Measurements from ENCODE around the gene XPNPEP2. TPM values are rescaled to one million over a fixed set of nuclear protein-coding genes. Genes with fewer than 3 reads are reported as not detected.

Gene XPNPEP2
- total RNA-seq, 1 experiment from 2014 or later, result 0.11 TPM

DNA sequence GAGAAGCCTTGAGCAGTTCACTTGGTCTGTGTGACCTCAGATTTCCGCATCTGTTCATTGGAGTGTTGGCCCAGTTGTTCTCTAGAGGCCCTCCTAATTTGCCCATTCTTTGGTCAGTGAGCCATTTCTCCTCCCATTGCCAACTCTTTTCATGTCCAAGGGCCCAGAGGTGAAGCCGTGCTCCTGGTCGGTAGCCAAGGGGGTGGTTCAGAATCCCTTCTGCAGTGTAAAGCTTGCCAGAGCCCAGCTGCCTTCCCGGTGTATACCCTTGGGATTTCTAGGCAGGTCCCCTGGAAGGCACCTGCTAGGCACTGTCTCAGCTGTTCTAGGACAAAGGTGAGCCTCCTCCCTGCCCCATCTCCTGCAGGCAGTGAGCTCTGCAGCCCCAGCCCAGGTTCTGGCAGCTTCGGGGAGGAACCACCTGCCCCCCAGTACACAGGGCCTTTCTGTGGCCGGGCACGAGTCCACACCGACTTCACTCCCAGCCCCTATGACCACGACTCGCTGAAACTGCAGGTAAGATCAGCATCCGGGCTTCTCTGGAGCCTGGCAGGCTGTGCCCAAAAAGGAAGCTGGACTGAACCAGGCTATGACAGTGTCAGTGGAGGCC is 53.3 kb downstream of the XPNPEP2 start:
- POLR2A ChIA-PET, result no interaction called here
- CTCF ChIA-PET, result no interaction called here

DNA sequence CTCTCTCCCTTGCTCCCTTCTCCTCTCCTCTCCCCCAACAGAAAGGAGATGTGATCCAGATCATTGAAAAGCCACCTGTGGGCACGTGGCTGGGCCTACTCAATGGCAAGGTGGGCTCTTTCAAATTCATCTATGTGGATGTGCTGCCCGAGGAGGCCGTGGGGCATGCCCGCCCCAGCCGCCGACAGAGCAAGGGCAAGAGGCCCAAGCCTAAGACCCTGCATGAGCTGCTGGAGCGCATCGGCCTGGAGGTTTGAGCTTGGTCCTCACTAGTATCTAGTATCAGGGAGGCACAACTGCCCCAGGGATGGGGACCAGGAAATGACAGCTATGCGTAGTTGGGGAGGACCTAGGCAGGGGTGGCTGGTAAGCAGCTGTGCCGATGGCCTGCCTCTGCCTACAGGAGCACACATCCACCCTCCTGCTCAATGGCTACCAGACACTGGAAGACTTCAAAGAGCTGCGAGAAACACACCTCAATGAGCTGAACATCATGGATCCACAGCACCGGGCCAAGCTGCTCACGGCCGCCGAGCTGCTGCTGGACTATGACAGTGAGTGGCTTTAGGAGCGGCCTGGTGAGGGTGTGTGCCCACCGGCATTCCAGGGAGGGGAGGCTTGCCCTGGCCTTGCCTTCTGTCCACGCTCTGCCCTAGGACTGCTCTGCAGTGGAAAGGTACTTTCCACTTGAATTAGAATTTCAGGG is 54.0 kb downstream of the XPNPEP2 start:
- no peaks in the 10 kb centered on the region for H3K9me3 Mint-ChIP-seq
- ChIA-PET CTCF (interaction anchor here (2.0 kb wide), 1 partner anchor 37 kb away, joined by 6 read pairs; no protein-coding TSS in a partner anchor), POLR2A (no interaction called here)
- no peak for DNase-seq (ENCODE audit: low spot score)
- H3K27me3 Mint-ChIP-seq (ENCODE audit: low read depth), result no peaks in the 10 kb centered on the region
- H3K27ac Mint-ChIP-seq, result no peak overlapping the region
- no peaks in the 10 kb centered on the region for H3K4me1 Mint-ChIP-seq
- ATAC-seq, result no peak
- no peaks in the 10 kb centered on the region for H3K36me3 Mint-ChIP-seq
- TF ChIP-seq, protein P1, sequence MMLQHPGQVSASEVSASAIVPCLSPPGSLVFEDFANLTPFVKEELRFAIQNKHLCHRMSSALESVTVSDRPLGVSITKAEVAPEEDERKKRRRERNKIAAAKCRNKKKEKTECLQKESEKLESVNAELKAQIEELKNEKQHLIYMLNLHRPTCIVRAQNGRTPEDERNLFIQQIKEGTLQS (CRISPR knock-in tag; conservative IDR thresholded peaks at IDR 0.05), result no peak
- TF ChIP-seq FOXJ3 (CRISPR knock-in tag; IDR thresholded peaks at IDR 0.05; ENCODE audit: borderline replicate concordance), result no peak
- no peak overlapping the region for H3K4me3 Mint-ChIP-seq

More for the DNA sequence above, 53.3 kb downstream of the XPNPEP2 start:
- DNase-seq (ENCODE audit: low spot score) (no peak), ATAC-seq (no peak)
- H3K9me3 Mint-ChIP-seq, result no peaks in the 10 kb centered on the region
- H3K36me3 Mint-ChIP-seq, result no peaks in the 10 kb centered on the region
- no peak overlapping the region for H3K27ac Mint-ChIP-seq
- TF ChIP-seq, protein P2, sequence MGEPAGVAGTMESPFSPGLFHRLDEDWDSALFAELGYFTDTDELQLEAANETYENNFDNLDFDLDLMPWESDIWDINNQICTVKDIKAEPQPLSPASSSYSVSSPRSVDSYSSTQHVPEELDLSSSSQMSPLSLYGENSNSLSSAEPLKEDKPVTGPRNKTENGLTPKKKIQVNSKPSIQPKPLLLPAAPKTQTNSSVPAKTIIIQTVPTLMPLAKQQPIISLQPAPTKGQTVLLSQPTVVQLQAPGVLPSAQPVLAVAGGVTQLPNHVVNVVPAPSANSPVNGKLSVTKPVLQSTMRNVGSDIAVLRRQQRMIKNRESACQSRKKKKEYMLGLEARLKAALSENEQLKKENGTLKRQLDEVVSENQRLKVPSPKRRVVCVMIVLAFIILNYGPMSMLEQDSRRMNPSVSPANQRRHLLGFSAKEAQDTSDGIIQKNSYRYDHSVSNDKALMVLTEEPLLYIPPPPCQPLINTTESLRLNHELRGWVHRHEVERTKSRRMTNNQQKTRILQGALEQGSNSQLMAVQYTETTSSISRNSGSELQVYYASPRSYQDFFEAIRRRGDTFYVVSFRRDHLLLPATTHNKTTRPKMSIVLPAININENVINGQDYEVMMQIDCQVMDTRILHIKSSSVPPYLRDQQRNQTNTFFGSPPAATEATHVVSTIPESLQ (CRISPR knock-in tag; IDR thresholded peaks at IDR 0.05), result no peak
- TF ChIP-seq, protein P3, sequence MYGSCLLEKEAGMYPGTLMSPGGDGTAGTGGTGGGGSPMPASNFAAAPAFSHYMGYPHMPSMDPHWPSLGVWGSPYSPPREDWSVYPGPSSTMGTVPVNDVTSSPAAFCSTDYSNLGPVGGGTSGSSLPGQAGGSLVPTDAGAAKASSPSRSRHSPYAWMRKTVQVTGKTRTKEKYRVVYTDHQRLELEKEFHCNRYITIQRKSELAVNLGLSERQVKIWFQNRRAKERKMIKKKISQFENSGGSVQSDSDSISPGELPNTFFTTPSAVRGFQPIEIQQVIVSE (CRISPR knock-in tag; IDR thresholded peaks at IDR 0.05; ENCODE audit: borderline replicate concordance), result no peak
- TF ChIP-seq HMGA2 (CRISPR knock-in tag; IDR thresholded peaks at IDR 0.05) (no peak), SP1 (CRISPR knock-in tag; conservative IDR thresholded peaks at IDR 0.05) (no peak), FOXJ3 (CRISPR knock-in tag; IDR thresholded peaks at IDR 0.05; ENCODE audit: borderline replicate concordance) (no peak), ELF4 (CRISPR knock-in tag; IDR thresholded peaks at IDR 0.05; ENCODE audit: low read depth) (no peak)
- no peak overlapping the region for H3K4me3 Mint-ChIP-seq
- H3K27me3 Mint-ChIP-seq (ENCODE audit: low read depth), result no peaks in the 10 kb centered on the region
- no peaks in the 10 kb centered on the region for H3K4me1 Mint-ChIP-seq

DNA sequence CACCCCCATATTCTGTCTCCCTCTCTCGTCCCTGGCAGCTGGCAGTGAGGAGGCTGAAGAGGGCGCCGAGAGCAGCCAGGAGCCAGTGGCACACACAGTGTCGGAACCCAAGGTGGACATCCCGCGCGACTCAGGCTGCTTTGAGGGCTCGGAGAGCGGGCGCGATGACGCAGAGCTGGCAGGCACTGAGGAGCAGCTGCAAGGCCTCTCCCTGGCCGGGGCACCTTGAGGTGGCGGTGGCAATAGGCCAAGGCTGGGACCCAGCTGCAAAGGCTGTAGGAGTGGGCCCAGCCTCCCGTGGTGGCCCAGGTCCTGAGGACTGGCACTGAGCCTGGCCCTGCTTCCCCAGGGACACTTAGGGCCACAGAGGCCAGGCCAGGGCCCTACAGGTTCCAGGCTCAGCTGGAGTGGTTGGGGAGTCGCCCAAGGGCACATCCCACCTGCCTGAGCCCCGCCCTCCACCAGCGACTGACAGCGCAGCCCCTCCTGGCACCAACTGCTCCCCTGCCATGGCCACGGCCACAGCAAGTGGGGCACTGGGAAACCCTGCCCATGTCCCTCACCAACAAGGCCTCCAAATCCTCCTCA is 54.9 kb downstream of the XPNPEP2 start:
- H3K36me3 Mint-ChIP-seq, result no peaks in the 10 kb centered on the region
- H3K27ac Mint-ChIP-seq, result no peak overlapping the region
- H3K4me3 Mint-ChIP-seq, result no peak overlapping the region
- DNase-seq (ENCODE audit: low spot score) (no peak), ATAC-seq (peak; percentile 26)
- TF ChIP-seq, protein P4, sequence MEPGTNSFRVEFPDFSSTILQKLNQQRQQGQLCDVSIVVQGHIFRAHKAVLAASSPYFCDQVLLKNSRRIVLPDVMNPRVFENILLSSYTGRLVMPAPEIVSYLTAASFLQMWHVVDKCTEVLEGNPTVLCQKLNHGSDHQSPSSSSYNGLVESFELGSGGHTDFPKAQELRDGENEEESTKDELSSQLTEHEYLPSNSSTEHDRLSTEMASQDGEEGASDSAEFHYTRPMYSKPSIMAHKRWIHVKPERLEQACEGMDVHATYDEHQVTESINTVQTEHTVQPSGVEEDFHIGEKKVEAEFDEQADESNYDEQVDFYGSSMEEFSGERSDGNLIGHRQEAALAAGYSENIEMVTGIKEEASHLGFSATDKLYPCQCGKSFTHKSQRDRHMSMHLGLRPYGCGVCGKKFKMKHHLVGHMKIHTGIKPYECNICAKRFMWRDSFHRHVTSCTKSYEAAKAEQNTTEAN (CRISPR knock-in tag; IDR thresholded peaks at IDR 0.05), result no peak
- no peaks in the 10 kb centered on the region for H3K4me1 Mint-ChIP-seq
- POLR2A ChIA-PET, result no interaction called here
- CTCF ChIA-PET, result interaction anchor here (0.6 to 2.0 kb wide), 2 partner anchors 38 to 267 kb away, joined by 4 to 6 read pairs; no protein-coding TSS in a partner anchor
- no peaks in the 10 kb centered on the region for H3K9me3 Mint-ChIP-seq
- no peaks in the 10 kb centered on the region for H3K27me3 Mint-ChIP-seq (ENCODE audit: low read depth)

DNA sequence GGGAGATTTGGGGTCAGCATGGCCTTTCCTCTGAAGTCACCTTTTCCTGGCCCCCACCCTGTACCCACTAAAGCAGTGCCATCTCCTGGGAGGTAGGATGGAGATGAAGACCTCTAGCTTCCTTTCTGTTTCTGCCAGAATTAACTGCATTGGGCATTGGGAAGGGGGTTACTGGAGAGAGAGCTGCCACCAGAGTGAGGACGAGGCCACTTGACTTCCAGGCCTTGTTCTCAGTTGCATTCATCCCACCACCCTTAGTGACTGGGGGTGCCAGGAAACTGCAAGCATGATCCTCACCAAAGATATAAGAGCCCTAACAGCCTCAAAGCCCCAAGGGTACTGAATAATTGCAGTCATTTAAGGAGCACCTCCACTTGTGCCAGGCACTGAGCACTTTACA is 56.8 kb downstream of the XPNPEP2 start:
- H3K27me3 Mint-ChIP-seq (ENCODE audit: low read depth), result no peaks in the 10 kb centered on the region
- ATAC-seq, result no peak
- no peak overlapping the region for H3K27ac Mint-ChIP-seq
- H3K36me3 Mint-ChIP-seq, result no peaks in the 10 kb centered on the region
- POLR2A ChIA-PET, result no interaction called here
- no peaks in the 10 kb centered on the region for H3K4me1 Mint-ChIP-seq
- DNase-seq (ENCODE audit: low spot score), result no peak
- H3K9me3 Mint-ChIP-seq, result no peaks in the 10 kb centered on the region
- H3K4me3 Mint-ChIP-seq, result no peak overlapping the region
- CTCF ChIA-PET, result no interaction called here
- TF ChIP-seq NR1H2 (CRISPR knock-in tag; IDR thresholded peaks at IDR 0.05) (no peak), GTF2I (CRISPR knock-in tag; conservative IDR thresholded peaks at IDR 0.05) (no peak), OVOL2 (CRISPR knock-in tag; IDR thresholded peaks at IDR 0.05; ENCODE audit: borderline replicate concordance) (no peak), MXD4 (CRISPR knock-in tag; IDR thresholded peaks at IDR 0.05; ENCODE audit: borderline replicate concordance) (no peak), SMAD4 (CRISPR knock-in tag; IDR thresholded peaks at IDR 0.05) (no peak), ZNF416 (CRISPR knock-in tag; IDR thresholded peaks at IDR 0.05) (no peak)
- TF ChIP-seq, protein P5, sequence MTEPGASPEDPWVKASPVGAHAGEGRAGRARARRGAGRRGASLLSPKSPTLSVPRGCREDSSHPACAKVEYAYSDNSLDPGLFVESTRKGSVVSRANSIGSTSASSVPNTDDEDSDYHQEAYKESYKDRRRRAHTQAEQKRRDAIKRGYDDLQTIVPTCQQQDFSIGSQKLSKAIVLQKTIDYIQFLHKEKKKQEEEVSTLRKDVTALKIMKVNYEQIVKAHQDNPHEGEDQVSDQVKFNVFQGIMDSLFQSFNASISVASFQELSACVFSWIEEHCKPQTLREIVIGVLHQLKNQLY (CRISPR knock-in tag; IDR thresholded peaks at IDR 0.05), result no peak
- TF ChIP-seq, protein P6, sequence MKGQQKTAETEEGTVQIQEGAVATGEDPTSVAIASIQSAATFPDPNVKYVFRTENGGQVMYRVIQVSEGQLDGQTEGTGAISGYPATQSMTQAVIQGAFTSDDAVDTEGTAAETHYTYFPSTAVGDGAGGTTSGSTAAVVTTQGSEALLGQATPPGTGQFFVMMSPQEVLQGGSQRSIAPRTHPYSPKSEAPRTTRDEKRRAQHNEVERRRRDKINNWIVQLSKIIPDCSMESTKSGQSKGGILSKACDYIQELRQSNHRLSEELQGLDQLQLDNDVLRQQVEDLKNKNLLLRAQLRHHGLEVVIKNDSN (CRISPR knock-in tag; IDR thresholded peaks at IDR 0.05), result no peak
- TF ChIP-seq, protein P7, sequence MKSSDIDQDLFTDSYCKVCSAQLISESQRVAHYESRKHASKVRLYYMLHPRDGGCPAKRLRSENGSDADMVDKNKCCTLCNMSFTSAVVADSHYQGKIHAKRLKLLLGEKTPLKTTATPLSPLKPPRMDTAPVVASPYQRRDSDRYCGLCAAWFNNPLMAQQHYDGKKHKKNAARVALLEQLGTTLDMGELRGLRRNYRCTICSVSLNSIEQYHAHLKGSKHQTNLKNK (CRISPR knock-in tag; IDR thresholded peaks at IDR 0.05), result no peak
- TF ChIP-seq, protein P8, sequence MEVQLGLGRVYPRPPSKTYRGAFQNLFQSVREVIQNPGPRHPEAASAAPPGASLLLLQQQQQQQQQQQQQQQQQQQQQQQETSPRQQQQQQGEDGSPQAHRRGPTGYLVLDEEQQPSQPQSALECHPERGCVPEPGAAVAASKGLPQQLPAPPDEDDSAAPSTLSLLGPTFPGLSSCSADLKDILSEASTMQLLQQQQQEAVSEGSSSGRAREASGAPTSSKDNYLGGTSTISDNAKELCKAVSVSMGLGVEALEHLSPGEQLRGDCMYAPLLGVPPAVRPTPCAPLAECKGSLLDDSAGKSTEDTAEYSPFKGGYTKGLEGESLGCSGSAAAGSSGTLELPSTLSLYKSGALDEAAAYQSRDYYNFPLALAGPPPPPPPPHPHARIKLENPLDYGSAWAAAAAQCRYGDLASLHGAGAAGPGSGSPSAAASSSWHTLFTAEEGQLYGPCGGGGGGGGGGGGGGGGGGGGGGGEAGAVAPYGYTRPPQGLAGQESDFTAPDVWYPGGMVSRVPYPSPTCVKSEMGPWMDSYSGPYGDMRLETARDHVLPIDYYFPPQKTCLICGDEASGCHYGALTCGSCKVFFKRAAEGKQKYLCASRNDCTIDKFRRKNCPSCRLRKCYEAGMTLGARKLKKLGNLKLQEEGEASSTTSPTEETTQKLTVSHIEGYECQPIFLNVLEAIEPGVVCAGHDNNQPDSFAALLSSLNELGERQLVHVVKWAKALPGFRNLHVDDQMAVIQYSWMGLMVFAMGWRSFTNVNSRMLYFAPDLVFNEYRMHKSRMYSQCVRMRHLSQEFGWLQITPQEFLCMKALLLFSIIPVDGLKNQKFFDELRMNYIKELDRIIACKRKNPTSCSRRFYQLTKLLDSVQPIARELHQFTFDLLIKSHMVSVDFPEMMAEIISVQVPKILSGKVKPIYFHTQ (CRISPR knock-in tag; IDR thresholded peaks at IDR 0.05), result no peak
